ENCODE data around the gene ZNF189. TPM values are rescaled to one million over a fixed set of nuclear protein-coding genes. Genes with fewer than 3 reads are reported as not detected.
A peak's percentile ranks its signal among the peaks of the same experiment; 100 is the strongest.

ZNF189 gene
- polyA plus RNA-seq (2014; cell fraction: cytosol; rRNA removed) = 10.0 and 13.6 TPM in 2 replicates
- polyA plus RNA-seq (2014; cell fraction: nucleus; rRNA removed) = 7.6 and 10.8 TPM in 2 replicates

- peak; percentile 97 for DNase-seq (ENCODE audit: low spot score)
These were observed at the start of gene ZNF189, which contains the start of gene MRPL50 for GRCh38 chr9:101398068-101398929. Gene ZNF189, plus strand, starts transcription at chr9:101398851. Its CDS starts 306 bp downstream, at chr9:101399157. Gene MRPL50, minus strand, starts transcription at chr9:101398618. Its CDS starts 26 bp downstream, at chr9:101398592.

DNA sequence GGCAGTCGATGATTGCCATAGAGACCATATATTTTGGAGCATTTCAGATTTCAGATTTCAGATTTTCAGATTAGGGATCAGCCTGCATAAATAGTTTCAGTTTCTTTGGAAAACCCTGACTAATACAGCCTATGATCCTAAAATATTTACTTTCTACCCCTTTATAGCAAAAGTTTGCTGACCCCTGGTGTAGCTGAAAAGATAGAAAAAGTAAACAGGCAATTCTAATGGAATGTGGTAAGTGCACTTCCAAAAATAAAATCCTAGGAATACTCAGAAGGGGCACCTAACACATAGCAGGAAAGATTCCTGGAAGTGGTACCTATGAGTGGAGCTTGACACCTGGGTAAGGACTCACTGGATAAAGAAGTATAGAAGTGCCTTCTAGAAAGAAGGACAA is 48.4 kb upstream of the ZNF189 start:
- DNase-seq (ENCODE audit: low spot score) = no peak

DNA sequence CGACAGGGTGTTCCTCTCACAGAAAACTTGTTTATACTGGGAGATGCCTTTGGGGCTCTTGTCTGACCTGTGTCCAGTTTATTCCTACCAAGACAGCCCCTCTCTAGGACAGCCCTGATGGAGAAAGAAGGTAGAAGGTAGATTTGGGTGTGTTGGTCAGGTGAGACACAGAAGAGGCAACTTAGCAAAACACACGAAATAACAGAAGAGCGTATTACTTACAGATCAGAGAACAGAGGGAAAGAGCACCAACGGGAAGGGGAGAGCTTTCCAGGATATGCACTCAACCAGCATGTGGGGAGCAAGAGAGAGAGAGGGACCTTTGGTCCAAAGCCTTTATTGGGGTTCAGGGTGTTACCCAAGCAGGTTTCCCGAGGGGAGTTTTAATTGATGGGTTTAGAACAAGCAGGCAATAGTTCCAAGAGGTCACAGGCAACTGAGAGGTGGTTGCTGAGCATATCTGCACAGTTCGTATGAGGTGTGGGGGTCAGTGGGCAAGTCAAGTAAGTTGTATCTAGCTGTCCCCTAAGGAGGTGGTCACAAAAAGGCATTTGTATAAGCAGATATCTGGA is 45.7 kb upstream of the ZNF189 start:
- no peak for DNase-seq (ENCODE audit: low spot score)

DNA sequence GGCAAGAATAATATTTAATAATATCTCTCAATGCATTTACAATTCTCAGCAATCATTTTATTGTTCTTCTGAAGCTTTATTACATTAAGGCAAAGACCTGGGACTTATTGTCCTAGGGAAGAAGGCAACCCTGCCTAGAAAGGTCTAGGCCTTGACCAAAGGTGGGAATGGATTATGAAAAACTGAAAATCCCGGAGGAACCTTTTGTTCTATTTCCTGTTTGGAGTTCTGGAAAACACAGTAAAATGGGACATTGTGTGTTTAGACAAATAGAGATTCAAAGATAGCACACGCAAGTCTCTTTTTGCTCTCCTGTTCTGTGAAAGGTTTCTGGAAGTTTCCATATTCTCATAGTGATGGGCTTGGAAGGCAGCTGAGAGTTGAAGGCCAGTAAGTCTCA is 45.0 kb upstream of the ZNF189 start:
- DNase-seq (ENCODE audit: low spot score) = no peak

DNA sequence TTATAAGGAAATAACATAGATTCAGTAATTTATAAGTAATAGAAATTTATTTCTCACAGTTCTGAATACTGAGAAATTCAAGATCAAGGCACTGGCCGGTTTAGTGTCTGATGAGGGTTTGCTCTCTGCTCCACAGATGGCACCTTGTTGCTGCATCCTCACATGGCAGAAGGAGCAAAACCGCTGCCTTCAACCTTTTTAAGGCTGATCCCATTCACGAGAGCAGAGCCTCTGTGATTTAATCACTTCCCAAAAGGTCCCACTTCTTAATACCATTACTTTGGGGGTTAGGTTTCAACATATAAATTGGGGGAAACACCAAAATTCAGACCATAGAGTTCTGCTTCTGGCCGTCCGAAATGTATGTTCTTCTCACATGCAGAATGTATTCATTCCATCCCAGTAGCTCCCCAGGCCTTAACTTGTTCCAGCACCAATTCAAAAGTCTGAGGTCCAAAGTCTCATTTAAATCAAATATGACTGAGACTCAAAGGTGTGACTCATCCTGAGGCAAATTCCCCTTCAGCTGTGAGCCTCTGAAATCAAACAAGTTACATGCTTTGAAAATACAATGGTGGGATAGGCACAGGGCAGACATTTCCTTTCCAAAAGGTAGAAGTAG is 44.4 kb upstream of the ZNF189 start:
- no peak for DNase-seq (ENCODE audit: low spot score)

DNA sequence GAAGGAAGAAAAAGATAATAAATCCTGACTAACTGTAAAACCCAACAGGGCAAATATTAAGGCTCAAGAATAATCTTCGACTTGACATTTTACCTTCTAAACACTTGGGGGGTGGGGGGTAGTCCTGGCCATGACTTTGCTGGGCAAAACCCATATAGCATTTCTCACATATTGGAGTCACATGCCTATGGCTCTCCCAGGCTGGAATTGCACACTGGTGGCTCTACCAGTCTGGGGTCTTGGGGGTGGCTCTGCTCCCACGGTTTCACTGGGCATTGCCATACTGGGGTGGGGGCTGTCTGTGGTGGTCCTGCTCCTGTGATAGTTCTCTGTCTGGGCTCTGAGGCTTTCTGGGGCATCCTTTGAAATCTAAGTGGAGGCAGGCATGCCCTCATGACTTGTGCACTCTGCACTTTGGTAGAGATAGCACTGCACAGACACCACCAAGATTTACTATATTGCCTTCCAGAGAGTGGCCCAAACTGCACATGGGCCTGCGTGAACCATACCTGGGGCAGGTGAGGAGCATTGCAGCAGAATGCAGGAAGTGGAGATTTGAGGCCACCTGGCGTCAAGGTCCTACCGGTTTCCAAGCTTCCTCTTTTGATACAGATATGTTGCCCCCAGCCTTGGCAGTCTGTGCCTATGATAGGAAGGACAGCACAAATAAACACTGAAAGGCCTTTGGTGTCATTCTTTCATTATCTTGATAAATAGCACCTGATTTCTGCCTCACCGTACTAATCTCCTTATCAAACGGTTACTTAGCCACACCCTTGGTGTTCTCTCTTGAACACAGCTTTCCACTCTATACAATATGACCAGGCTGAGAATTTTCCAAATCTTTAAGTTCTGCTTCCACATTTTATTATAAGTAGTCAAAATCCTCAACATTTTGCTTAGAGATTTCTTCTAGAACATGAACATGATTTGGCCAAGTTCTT is 43.6 kb upstream of the ZNF189 start:
- no peak for DNase-seq (ENCODE audit: low spot score)

GRCh38 chr9:101356619-101357018 is 42.0 kb upstream of the ZNF189 start:
- DNase-seq (ENCODE audit: low spot score) = no peak

DNA sequence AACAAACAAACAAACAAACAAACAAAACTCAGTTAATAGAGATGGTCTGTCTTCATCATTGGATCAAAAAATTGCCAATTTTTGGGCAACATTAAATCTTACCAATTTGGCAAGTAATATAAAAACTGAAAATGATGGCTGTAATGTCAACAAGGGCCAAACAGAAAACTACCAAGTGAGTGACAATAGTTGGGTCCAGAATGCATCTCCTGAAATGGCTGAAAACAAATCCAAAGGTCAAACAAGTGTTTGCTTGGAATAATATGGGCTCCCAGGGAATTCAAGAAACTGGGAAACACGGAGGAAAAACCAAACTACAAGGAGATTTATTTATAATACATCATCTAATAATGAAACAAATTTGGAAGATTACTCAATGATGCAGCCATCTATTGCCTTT is 39.0 kb upstream of the ZNF189 start:
- no peak for DNase-seq (ENCODE audit: low spot score)

DNA sequence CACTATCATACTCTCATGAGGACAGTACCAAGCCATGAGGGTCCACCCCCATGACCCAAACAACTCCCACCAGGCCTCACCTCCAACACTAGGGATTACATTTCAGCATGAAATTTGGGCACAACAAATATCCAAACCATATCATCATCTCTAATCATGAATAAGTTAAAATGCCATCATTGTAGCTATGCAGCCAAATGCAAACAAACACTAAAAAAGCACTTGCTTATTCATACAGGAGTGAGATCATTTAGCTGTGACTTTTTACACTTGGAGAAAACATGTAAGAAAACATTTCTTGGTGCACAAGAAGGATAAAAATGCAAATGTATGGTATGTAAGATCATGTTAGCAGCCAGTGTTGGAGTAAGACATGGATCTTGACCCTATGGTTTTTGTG is 38.0 kb upstream of the ZNF189 start:
- no peak for DNase-seq (ENCODE audit: low spot score)

GRCh38 chr9:101362450-101362849 is 36.2 kb upstream of the ZNF189 start:
- DNase-seq (ENCODE audit: low spot score) = no peak

- DNase-seq (ENCODE audit: low spot score) = no peak
These were observed 33.5 kb upstream of the ZNF189 start for GRCh38 chr9:101365181-101365580.

DNA sequence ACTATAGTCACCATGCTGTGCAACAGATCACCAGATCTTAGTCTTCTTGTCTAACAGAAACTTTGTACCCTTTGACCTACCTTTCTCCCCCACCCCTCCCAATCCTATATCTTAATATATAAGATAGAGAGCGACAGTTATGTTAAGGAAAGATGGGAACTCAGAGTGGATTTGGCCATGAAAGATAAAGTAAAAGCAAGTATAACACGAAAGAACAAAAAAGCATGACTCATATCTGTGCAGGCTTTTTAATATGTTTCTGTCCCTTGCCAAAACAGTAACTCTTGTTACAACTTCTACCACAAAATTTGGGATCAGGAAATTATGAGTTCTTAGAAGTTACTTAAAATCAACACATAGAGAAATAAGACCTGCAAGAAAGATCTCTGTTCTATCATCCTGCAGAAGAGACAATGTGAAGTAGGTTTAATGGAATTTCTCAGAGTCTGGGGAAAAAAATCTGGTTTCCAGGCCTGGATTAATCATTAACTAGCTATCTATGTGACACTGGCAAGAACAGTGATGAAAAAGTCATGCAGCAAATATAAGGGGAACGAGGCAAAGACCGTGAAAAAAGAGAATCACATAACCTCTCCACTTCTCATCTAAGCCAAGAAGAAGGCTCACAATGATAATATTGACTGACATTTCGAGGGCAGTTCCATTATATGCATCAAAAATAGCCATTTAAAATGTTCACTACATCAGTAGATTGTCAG is 32.5 kb upstream of the ZNF189 start:
- DNase-seq (ENCODE audit: low spot score) = no peak

- no peak for DNase-seq (ENCODE audit: low spot score)
These were observed 31.3 kb upstream of the ZNF189 start for GRCh38 chr9:101367323-101367722.

GRCh38 chr9:101369286-101369685 is 29.4 kb upstream of the ZNF189 start:
- DNase-seq (ENCODE audit: low spot score) = no peak

DNA sequence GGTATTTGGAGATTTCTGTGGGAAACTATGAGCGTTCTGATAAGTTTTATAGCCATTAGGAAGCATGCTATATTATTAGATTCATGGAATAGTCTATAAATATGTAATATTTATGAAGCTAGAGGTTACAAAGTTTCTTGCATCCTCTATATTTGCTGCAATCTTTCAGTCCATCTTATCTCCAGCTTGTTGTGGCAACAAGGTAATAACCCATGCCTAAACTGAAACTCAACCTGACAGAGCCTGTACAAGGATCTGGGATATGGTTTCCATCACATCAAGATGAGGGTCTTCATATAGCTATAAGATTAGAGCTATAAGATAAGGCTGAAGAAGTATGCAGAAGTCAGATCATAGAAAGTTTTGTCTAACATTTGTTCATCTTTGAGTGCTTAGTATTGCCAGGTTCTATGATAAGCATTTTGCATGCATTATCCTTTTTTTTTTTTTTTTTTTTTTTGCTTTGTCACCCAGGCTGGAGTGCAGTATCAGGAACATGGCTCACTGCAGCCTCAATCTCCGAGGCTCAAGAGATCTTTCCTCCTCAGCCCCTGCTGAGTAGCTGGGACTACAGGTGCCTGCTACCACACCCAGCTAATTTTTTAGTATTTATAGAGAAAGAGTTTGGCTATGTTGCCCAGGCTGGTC is 28.6 kb upstream of the ZNF189 start:
- DNase-seq (ENCODE audit: low spot score) = no peak

GRCh38 chr9:101371813-101372212 is 26.8 kb upstream of the ZNF189 start:
- no peak for DNase-seq (ENCODE audit: low spot score)

DNA sequence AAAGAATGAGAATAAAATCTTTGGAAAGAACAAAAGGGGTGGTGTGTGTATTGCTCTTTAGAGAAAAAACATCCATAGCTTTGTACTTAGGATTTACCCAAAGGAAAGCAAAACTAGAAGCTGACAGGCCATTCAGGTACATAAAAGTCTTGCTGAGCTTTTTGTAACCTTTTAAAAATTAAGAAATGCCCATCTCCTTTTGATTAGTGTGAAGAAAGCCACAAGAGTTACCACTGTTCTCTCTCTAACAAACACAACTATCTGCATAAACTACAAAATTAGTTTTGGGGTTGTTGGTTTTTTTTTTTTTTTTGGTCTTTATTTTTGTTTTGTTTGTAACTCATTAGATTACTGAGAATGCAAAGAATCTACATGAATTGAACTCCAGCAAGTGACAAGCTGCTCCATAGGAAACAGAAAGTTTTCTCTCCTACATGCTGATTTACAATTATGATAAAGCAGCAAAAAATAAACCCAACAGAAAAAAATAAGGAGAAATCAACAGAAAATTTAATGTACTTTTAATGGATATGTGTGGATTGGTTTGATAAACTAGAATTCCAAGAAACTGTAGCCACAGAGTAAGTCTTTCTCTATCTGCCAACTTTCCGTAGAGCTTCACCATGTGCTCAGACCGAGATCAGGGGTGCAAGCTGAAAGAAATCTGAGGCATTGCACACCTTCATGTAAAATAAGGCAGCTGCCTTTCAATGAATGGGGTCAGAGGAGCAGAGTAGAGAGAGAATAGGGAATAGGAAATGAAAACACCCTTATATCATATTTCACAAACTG is 26.1 kb upstream of the ZNF189 start:
- DNase-seq (ENCODE audit: low spot score) = no peak

DNA sequence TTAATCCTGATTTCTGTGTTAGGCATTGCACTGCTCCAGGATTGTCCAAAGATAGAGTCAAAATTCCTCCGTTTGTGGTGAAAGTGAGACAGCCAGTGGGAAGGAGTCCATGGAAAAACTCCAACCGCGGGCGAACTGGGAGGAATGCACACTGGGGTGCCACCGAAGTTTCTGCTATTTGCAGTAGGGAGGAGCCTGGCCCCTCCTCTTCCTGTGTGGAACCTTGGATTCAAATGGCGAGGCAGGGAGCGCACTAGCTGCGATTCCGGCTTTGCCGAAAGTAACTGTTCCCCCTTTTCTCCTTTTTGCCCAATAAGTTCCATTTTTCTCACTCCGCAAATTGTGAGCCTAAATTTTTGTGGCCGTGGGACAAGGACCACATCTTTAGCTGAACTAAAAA is 23.1 kb upstream of the ZNF189 start:
- DNase-seq (ENCODE audit: low spot score) = no peak

DNA sequence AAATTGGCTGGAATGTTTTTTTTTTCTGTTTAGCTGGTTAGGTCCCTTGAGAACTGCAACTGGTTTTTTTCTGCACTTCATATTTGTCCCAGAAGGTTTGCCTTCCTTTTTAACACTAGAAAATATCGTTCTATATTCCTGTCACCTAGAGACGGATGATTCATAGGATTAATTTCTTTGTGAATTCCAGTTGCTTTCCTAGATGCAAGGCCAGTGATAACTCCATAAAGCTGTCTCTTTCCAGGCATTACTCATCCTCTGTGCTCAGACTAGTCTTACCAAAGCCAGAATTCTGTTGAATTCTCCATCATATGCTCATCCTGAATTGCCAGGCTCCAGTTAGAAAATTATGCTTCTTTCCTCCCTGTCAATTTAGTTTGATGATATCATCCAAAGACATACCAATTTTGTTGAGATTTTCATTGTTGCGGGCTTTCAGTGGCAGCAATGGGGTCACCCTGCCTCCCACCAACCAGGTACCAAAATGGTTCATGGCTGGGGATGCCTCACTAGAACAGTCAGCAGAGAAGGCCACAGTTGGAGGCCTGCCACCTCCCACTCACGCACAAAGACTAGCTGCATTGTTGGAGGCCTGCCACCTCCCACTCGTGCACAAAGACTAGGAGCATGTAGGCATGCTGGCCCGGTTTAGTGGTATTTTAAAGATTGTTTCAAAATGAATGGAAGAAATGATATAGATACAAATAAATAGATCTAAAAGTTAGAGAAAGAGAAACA is 22.4 kb upstream of the ZNF189 start:
- DNase-seq (ENCODE audit: low spot score) = no peak

Data from SK-N-DZ (cell line).